IPS-18c (cell line): ENCODE results near the gene LRP1-AS.

Experiments
- H3K4me3 ChIP-seq: 2 replicates; pipeline ENCODE4 v1.7.0; 2013; ENCODE audit warnings: low read depth, mild to moderate bottlenecking, low read length, moderate library complexity; ENCODE audit not compliant: insufficient read depth
- H3K9me3 ChIP-seq: one replicate; pipeline ENCODE4 v1.6.1; 2013; ENCODE audit warnings: mild to moderate bottlenecking, low read length, moderate library complexity; ENCODE audit not compliant: control insufficient read depth, insufficient read depth

The LRP1-AS gene

DNA sequence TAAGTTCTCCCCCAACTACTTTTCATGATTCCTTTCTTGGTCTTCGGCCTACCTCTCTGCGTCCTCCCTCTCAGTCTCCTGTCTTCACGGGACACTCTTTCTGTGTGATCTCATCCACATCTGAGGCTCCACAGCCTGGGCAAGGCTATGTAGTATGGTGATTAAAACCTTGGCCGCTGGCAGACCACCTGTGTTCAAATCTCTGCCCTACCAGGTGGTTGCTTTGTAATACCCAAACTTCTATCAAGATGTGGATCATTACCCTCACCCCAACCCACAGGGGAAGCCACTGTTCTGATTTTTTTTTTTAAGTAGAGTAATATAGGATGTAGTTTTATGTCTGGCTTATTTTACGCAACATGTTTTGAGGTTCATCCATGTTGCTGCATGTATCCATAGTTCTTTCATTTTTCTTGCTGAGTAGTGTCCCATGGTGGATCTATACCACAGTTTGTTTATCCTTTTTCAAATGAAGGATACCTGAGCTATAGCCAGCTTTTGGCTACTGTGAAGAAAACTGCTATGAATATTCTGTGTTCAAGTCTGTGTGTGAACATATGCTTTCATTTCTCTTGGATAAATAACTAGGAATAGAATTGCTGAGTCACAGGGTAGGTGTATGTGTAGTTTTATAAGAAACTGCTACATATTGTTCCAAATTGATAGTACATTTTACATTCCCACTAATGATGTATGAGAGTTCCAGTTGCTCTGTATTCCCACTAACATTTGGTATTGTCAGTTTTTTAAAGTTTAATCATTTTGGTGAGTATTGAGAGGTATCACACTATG, 27.9 kb downstream of the LRP1-AS start:
- no peaks in the 10 kb centered on the region for H3K9me3 ChIP-seq
- H3K4me3 ChIP-seq = no peak overlapping the region

DNA sequence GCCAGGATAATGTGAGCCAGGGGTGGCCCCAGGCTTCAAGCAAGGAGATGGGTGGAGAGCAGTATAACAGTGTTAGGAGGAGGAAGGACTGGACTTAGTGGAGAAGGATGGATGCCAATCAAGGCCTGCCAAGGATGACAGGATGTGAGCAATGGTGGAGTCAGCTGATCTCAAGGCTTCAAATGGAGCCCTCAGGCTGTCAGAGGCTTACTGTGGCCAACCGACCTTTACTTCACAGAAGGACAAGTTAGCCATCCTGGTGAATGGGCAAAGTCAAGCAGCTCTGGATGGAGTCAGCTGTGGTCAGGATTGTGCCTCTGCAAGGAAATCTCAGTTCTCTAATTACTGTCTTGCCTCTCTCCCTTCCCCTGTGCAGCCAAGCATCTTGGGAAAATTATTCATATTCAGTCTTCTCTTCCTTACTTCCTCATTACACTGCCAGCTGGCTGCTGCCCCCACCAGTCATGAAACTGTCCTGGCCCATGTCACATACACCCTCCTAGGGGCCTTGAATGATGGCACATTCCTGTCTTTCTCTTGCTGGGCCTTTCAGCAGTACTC, 28.6 kb downstream of the LRP1-AS start:
- no peak overlapping the region for H3K4me3 ChIP-seq
- H3K9me3 ChIP-seq = no peaks in the 10 kb centered on the region

GRCh38 chr12:57116580-57117281, 30.7 kb downstream of the LRP1-AS start:
- no peak overlapping the region for H3K4me3 ChIP-seq
- no peaks in the 10 kb centered on the region for H3K9me3 ChIP-seq

DNA sequence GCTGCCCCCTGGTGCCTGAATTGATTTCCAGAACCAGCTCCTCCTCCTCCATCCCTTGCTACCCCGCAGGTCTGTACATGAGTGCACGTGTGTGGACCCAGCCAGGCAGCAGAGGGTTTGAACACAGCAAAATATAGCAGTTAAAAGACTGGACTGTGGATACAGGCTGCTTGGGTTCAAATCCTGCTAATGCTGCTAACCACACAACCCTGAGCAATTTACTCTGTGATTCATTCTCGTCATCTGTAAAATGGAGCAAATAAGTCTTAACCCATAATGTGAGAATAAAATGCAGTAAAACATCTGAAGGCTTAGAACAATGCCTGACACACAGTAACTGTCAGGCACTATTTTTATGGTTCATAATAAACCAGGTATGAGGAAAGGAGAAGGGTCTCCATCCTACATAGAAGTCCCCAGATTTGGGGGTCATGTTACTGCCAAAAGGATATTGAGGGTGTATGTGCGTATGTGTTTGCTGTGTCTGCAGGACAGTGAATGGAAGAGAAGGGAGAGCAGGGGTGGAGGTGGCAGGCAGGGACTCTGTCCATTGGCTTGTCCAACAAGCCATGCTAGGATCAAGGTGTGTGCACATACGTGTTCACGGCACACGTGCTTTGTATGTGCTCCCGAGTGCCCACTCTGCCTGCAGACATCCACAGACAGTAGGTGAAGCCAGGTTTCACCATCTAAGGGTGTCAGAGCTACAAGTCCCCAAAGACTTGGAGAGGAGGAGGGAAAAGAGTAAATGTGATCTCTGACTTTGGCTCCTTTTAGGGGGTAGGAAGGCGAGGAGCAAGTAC, 34.7 kb downstream of the LRP1-AS start:
- no peak overlapping the region; the same call in 1 of the 2 replicates for H3K4me3 ChIP-seq
- no peaks in the 10 kb centered on the region for H3K9me3 ChIP-seq

GRCh38 chr12:57111031-57111734, 36.2 kb downstream of the LRP1-AS start, which contains the start of gene STAT6:
Gene STAT6, minus strand, starts transcription at chr12:57111362. Its CDS starts 3,084 bp downstream, at chr12:57108278.
- Histone ChIP-seq H3K9me3 (no peaks in the 10 kb centered on the region), H3K4me3 (peak within 1 kb of the TSS; percentile 64)

DNA sequence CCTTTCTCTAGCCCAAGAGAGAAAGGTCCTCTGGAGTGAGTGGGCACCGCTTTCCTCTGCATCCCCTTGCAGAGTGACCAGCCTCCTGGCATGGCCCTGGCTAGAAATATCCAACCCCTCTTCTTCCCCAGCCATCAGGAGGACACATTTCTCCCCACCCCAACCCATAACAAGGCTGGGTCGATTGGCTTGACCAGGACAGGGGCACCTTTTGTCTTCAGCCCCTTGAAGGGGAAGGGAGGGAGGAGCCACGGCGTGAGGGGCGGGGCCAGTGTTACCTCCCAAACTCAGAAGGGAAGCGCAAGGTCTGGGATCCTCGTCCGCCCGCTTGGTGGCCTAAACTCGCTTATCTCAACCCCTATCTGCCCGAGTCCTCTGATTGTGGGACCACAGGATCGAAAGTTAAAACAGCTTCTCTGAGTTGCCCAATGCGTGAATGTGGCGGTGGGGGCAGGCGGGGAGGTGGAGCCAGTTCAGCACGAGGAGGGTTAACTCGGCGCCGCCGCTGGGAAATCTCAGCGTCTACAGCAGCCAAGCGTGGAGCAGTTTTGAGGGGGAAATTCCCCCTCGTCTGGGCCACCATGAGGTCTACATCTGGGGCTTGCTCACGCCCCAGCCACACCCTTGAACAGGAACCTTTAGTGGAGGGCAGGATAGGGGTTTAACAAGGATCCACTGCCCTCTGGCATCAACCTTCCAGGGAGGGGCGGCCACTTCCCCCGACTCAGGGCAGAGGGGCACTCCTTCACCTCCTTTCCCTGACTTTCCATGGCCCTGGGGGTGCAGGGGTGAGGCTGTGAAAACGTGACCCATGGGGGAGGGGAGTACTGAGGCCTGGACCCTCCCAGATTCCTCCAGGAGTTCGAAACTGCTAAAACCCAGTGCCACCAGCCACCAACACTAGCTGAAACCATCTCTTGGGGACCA, 37.1 kb downstream of the LRP1-AS start:
- H3K4me3 ChIP-seq = peak overlapping the region; percentile 64
- no peaks in the 10 kb centered on the region for H3K9me3 ChIP-seq

GRCh38 chr12:57109207-57110103, 38.0 kb downstream of the LRP1-AS start:
- Histone ChIP-seq H3K9me3 (no peaks in the 10 kb centered on the region), H3K4me3 (peak overlapping the region; percentile 64; the same call in 1 of the 2 replicates)

DNA sequence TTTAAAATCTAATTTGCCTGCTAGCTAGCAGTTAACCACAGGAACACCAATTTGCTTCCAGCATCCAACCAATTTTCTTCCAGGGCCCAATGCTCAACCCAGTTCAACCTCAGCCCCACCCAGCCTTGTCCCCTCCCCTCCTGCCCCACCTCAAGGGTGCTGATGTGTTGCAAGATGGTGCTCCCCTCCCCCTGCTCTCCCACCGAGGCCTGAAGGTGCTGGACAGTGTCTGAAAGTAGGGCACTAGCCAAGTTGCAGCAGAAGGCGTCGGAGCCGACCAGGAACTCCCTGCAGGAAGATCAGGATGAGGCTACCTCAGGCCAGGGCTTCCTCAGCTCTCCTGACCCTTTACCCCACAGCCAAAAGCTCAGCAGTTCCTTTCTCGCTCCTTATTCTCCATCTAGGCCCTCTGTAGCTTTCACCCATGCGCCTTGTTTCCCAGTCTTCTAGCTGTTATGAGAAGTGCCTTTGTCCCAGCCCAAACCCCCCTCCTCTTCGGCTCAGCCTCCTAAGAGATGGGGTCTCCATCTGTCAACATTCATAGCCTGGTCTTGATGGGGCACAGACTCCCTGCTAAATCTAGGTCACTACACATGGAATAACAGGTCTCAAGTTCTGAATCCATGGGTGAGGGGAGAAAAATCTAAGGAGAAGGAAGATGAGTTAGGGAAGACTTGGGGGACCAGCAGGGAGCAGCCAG, 39.8 kb downstream of the LRP1-AS start:
- Histone ChIP-seq H3K9me3 (no peaks in the 10 kb centered on the region), H3K4me3 (no peak overlapping the region)

- Histone ChIP-seq H3K9me3 (no peaks in the 10 kb centered on the region), H3K4me3 (no peak overlapping the region)
These were observed 41.3 kb downstream of the LRP1-AS start for GRCh38 chr12:57106021-57106708.

DNA sequence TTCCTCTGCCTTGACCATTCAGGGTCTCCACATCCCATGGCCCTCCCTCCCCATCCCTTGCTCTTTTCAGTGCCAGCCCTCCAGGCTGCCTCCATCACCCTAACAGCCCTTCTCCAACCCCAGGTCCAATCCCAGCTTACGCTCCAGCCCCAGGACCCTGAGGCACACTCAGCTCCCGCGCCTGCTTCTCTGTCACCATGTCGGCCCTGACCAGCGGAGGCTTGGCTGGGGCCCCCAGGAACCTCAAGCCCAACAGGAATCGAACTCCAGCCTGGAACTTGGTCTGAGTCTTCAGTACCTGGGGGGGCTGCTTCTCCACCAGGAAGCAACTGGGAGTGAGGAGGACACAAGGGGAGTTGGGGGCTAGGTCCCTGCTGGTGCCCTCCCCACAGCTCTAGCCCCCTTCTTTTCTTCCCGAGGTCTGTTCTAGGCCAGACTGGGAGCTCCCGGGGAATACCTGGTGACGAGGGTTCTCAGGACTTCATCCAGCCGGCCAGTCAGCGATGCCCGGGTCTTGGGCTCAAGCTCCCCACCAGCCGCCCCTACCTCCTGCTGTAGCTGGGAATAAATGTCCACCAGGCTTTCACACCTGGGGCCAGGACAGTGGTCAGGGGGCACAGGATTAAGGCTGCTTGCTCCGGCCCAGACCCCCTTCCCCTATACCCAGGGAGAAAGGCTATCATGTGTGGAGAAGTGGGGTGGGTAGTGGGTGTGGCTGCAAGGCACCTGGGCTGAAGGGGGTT, 42.2 kb downstream of the LRP1-AS start:
- no peaks in the 10 kb centered on the region for H3K9me3 ChIP-seq
- no peak overlapping the region for H3K4me3 ChIP-seq

- no peak overlapping the region for H3K4me3 ChIP-seq
- H3K9me3 ChIP-seq = no peaks in the 10 kb centered on the region
These were observed 43.0 kb downstream of the LRP1-AS start for GRCh38 chr12:57104292-57104910.

- no peak overlapping the region for H3K4me3 ChIP-seq
- H3K9me3 ChIP-seq = no peaks in the 10 kb centered on the region
These were observed 43.6 kb downstream of the LRP1-AS start for GRCh38 chr12:57103856-57104255.
